GM21515 (cell line): ENCODE results near the gene WFS1.

ENCODE experiments used
- ATAC-seq: cut with Tn5 transposase; IDR thresholded peaks from one replicate; pipeline ENCODE4 v1.9.1; 2021; ENCODE audit not compliant: unreplicated experiment

WFS1 gene

DNA sequence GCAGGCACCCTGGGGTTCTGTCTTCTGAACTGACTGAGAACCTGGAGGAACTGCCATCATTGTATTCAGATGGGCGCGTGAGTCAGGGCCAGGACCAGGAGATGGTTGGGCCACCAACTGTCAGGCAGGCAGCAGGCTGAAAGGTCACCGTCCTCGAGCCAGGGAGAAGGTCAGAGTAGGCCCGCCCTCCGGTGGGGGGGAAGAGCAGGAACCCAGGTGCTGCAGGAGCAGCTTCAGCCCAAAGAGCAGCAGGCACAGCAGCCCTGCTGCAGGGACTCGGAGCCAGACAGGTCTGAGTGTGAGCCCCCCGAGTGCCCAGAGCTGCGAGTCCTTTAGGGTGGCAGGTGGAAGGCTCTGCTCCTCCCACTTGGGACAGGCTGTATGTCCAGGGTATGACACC is 26.4 kb downstream of the WFS1 start:
- ATAC-seq: no peak

DNA sequence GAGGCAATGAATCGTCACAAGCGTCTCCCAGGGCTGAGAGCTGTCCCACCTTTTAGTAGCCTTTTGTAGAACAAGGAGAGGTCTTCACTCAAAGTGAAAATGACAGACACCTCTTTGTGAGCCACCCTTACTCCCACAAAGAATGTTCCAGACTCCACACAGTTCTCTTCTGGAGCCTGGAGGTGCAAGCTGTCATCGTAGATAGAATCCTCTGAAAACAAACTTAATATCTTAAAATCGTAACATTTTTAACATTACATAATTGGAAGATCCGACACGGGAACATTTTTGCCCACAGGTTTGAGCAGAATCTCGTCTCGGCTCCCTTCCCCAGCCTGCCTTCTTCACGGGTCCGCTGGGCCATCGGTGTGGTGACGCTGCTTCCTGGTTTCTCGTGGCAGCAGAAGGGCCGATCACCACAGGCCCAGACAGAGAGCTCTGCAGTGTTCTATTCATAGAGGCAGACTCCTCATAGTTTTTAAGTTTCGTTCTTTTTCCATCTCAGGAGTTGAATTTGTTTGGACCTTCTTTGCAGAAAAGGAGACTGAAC is 27.7 kb downstream of the WFS1 start:
- no peak for ATAC-seq

DNA sequence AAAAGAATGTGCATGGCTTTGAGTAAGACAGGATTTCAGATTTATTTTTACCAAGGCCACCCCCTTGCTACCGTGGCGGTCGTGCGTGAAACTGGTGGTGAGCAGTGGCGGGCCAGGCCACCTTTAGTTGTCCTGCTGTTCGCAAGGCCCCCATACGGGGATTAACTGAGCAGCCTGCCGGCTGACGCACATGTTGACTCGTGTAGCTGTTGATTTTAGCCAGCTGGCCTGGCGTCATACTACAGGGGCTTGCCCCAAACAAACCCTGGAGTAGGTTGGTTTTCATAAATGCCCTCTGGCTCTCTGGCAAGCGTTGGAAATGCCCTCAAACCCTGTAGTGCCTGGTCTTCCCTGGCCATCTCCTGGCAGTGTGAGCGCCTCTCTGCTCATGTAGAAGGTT is 28.4 kb downstream of the WFS1 start:
- no peak for ATAC-seq

DNA sequence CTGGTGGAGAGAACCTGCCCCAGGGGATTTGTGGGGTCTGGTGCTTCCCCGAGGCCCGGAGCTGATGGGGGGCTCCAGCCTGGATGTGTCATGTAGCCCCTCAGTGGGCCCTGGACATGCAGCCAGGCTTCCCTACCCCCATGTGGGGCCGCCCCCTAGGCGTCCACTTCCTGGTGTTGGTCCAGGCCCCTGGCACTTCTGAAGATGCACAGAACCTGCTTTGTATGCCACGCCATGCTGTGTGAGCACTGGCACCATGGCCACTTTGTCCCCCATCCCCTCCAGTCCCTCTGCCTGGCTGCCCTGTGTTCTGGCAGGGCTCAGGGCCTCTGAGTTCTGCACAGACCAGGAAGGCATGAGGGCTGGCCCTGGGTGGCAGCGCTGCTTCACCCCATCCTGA is 29.2 kb downstream of the WFS1 start:
- ATAC-seq: no peak

DNA sequence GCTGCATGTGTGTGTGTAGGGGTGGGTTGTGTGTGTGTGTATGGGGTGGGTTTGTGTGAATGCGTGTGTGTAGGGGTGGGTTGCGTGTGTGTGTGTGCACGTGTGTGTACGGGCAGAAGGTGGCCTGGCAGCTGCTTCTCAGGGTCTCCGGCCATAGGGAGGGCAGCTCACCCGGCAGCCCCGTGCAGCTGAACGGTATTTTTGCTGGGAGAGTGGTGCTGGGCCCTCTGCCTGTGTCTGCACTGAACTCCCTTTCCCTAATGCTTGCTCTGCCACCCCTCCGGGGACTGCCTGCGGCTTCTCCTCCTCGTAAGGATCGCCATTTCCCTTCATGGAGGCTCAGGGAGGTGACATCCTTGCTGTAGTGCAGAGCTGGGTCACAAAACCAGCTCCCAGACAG is 30.2 kb downstream of the WFS1 start:
- no peak for ATAC-seq

DNA sequence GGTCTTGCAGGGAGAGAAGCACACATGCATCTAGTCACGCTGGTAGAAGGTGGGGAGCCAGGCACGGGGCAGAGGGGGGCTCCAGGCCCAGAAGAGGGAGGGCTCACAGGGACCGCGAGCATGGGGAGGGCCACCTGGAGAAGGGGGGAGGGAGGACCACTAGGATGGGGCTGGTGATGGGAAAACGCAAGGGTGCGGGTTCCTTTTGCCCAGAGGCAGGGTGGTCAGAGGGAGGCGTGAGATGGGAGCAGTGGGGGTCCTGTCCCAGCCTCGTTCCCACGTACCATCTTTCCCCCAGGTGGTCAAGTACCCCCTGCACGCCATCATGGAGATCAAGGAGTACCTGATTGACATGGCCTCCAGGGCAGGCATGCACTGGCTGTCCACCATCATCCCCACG is 30.7 kb downstream of the WFS1 start:
- ATAC-seq: no peak

DNA sequence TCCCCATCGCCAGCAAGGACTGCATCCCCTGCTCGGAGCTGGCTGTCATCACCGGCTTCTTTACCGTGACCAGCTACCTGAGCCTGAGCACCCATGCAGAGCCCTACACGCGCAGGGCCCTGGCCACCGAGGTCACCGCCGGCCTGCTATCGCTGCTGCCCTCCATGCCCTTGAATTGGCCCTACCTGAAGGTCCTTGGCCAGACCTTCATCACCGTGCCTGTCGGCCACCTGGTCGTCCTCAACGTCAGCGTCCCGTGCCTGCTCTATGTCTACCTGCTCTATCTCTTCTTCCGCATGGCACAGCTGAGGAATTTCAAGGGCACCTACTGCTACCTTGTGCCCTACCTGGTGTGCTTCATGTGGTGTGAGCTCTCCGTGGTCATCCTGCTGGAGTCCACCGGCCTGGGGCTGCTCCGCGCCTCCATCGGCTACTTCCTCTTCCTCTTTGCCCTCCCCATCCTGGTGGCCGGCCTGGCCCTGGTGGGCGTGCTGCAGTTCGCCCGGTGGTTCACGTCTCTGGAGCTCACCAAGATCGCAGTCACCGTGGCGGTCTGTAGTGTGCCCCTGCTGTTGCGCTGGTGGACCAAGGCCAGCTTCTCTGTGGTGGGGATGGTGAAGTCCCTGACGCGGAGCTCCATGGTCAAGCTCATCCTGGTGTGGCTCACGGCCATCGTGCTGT is 31.5 kb downstream of the WFS1 start:
- no peak for ATAC-seq

DNA sequence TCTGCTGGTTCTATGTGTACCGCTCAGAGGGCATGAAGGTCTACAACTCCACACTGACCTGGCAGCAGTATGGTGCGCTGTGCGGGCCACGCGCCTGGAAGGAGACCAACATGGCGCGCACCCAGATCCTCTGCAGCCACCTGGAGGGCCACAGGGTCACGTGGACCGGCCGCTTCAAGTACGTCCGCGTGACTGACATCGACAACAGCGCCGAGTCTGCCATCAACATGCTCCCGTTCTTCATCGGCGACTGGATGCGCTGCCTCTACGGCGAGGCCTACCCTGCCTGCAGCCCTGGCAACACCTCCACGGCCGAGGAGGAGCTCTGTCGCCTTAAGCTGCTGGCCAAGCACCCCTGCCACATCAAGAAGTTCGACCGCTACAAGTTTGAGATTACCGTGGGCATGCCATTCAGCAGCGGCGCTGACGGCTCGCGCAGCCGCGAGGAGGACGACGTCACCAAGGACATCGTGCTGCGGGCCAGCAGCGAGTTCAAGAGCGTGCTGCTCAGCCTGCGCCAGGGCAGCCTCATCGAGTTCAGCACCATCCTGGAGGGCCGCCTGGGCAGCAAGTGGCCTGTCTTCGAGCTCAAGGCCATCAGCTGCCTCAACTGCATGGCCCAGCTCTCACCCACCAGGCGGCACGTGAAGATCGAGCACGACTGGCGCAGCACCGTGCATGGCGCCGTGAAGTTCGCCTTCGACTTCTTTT is 32.2 kb downstream of the WFS1 start:
- ATAC-seq: no peak

DNA sequence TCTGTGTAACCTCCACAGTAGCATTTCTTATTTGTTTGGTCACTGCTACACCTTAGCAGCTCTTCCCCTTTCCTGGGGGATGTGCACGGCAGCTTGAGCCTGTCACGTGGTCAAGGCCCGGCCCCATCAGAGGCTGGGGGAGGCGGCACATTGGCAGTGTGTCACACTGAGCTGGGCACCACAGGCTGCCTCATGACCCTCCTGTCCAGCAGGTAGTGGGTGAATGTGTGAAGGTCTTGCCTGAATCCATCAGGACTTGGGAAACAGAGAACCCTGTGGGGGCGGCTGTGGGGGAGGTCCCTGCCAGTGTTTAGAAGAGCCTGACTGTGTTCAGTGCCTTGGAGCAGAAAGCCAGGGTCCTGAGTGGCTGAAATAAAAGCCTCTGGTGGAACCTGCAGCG is 33.2 kb downstream of the WFS1 start:
- no peak for ATAC-seq

DNA sequence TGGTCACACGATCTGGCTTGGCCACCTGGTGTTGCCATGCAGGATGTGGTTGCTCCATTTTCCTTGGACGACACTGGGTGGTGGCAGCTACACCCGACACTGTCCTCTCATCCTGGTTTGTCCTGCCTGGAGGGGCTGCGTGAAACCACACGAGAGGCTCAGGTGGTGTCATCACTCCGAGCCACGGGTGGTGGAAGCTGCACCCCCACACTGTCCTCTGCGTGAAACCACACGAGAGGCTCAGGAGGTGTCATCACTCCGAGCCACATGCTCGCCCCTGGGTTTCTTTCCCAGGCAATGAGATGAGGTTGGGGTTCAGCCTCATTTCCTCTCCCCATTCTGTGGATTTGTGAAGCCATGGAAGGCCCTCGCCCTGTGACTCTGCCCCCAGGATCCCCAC is 34.3 kb downstream of the WFS1 start:
- no peak for ATAC-seq

DNA sequence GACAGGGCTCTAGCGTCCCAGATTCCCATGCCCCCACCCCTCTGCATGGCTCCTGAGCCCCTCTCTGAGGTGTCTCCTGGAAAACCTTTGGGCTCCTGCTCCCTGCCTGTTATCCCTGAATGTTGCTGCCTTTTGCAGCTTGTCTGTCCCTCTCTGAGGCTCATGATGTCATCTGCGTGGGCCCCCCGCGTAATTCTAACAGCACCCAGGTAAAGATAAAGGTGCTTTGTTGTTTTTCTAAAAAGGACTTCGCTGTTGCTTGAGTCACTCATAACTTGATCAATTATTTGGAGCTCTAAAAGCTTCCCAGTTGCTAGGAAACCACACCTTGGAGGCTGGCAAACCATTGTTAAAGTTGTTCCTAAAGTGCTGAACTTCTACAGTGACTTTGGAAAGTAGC is 36.6 kb downstream of the WFS1 start:
- no peak for ATAC-seq

DNA sequence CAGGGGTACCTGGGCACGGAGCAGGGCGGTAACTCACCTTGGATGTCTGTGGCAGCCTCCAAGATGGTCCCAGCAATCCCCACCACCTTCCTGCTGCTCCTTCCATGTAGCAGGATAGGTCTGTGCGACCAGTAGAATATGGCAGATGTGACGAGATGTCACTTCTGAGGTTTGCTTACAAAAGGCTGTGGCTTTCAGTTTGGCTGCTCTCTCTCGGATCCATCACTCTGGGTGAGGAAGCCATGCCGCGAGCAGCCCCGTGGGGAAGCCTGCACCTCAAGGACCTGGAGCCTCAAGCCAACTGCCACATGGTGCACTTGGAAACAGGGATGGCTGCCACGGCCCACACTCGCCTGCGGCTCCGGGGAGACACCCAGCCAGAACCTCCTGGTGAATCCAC is 37.6 kb downstream of the WFS1 start:
- ATAC-seq: no peak

DNA sequence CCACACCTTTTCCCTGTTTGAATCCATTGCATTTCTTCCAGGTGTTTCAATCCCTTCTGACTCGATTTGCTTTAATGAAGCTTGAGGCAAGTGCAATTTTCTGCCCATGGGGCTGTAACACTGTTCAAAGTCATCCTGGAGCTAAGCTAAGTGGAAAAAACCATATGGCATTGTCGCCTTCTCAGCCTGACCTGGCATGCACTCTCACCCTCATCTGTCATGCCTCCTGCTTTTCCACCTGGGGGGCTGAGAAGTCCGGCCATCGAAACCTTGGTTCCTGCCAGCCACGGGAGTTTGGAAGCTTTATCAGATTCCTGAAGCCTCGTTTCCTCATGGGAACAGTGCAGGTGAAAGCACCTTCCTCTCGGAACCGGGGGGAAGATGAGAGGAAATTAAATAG is 38.2 kb downstream of the WFS1 start:
- ATAC-seq: no peak

DNA sequence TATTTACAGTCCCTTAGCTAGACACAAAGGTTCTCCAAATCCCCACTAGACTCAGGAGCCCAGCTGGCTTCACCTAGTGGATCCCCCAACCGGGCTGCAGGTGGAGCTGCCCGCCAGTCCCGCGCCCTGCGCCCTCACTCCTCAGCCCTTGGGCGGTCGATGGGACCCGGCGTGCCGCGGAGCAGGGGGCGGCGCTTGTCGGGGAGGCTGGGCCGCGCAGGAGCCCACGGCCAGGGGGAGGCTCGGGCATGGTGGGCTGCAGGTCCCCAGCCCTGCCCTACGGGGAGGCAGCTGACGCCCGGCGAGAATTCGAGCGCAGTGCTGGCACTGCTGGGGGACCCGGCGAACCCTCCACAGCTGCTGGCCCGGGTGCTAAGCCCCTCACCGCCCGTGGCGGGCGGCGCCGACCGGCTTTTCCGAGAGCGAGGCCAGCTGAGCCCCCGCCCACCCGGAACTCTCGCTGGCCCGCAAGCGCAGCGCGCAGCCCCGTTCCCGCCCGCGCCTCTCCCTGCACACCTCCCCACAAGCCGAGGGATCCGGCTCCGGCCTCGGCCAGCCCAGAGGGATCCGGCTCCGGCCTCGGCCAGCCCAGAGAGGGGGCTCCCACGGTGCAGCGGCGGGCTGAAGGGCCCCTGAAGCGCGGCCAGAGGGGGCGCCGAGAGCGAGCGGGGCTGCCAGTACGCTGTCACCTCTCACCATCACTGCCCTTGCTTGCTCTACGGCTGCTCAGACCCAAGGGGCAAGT is 39.4 kb downstream of the WFS1 start:
- no peak for ATAC-seq

DNA sequence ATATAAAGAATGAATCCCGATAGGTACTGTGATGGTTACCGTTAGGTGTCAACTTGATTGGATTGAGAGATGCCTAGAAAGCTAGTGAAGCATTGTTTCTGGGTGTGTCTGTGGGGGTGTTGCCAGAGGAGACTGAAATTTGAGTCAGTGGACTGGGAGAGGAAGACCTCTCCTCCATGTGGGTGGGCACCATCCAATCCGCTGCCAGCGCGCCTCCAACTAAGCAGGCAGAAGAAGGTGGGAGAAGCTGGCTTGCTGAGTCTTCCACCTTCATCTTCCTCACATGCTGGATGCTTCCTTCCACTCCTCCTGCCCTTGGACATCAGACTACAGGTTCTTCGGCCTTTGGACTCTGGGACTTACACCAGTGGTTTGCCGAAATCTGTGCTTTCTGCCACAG is 40.1 kb downstream of the WFS1 start:
- no peak for ATAC-seq

DNA sequence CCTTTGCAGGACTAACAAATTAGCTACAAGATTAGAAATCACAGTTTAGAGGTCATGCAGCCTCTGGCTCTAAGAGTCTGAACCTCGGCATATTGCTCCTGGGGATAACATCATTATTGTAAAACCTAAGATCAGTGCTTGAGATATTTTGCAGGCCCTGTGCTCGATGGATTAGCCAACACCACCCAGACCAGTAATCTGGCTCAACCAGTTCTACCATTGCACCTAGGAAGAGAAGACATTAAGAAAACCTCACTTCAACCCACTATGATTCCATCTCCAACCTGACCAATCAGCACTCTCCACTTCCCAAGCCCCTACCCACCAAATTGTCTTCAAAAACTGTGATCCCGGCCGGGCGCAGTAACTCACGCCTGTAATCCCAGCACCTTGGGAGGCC is 43.6 kb downstream of the WFS1 start:
- no peak for ATAC-seq

DNA sequence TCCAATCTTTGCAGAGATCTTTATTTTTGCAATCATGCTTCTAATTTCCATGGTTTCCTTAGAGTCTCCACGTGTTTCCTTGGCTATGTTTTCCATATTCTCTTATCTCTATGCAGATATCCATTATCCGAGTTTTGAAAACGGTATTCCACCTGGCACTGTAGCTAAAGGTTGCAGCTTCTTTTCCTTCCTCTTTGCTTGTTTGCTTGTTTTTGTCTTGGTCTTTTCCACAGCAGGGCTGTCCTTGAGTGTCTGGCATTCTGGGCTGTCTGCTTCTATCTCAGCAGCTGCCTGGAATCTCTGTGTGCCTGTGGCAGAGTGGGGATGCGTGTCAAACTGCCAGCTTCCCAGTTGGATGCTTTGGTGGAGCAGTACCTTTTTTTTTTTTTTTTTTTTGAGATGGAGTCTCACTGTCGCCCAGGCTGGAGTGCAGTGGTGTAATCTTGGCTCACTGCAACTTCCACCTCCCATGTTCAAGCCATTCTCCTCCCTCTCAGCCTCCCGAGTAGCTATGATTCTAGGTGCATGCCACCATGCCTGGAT is 46.9 kb downstream of the WFS1 start:
- no peak for ATAC-seq

DNA sequence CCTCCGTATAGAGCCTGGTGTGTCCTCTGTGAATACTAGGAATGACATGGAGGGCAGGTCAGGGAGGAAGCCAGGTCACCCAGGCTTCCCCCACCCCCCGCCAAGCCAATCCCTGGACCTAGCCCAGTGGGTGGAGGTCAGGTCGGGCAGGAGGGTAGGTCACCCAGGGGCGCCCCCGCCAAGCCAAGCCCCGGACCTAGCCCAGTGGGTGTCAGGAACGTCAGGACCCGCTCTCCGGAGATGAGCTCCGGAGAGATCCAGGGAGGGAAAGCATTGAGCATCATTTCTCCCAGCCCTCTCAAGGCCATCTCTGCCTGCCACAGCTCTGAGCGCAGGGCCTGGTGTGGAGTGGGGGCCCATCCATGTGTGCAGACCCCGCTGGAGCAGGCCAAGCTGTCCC is 48.6 kb downstream of the WFS1 start:
- no peak for ATAC-seq

DNA sequence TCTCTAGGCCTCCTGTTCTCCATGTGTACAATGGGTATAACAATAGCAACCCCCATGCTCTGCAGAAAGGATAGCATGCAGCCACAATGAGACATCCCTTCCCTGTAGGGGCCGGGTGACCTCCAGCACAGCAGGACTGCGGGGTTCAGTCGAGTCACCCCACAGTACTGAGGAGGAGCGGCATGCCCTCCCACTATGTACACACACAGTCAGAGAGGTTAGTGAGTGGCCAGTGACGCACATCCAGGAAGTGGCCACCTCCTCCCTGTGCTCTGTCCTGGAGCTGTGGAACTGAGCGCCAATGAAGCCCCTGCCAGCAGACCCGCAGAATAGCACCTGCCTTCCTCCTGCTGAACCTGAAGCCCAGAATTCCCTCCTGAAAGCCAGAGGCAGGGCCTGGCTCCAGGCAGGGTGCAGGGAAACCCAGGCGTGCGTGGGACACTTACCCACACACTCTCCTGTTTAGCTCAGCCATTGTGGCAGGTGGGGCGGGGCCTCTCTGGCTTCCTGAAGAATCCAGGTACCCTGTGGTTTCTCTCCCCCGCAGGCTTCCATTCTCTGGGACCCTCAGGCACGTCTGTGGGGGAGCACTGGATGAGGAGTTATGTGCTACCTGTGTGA is 50.0 kb downstream of the WFS1 start:
- ATAC-seq: no peak

DNA sequence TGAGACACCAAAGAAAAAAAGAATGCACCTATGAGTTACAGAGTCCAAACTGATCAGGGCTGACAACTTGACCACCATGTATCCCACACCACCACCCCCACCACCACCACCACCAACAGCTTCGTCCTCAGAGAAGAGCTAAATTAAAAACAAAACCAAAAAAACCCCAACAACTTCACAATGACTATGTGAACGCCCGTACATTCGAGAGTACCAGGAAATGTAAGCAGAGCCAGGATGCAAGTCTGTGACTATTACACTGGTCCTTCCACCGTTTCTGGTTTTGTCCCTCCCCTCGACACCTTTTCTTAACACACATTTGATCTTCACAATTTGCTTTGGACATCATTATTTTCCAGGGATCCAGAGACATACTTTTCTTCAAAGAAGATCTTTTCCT is 51.0 kb downstream of the WFS1 start:
- ATAC-seq: no peak

DNA sequence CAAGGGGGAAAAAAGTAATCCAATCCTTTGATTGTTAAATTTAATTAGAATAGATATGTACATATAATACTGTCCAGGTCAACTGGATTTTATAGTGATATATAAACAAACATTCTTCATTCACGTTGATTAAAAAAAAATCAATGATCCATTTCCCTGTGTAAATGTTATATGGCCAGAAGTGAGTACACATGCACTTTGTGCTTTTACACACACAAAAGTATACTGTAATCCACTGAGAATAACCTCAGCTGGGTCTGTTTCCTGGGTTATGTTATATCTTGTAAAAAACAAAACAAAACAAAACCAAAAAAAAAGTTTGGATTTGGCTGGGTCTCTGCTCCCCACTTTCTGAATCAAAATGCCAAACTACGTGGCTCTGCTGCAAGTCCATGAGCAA is 51.7 kb downstream of the WFS1 start:
- ATAC-seq: no peak
